Right lobe of liver (tissue), 6 donors: ENCODE measurements around the gene RELB. TPM values are rescaled to one million over a fixed set of nuclear protein-coding genes. Genes with fewer than 3 reads are reported as not detected.

Experiments
- ATAC-seq, 4 donors: fragments of 200-7000 bp; cut with Tn5 transposase; one replicate each; pipeline ENCODE4 v1.9.1; 2020; ENCODE audit warnings: mild to moderate bottlenecking in 4 of 4, moderate library complexity in 4 of 4
- DNase-seq, 3 donors: peaks; one replicate each; pipeline ENCODE4 v3.0.0-alpha.2; 2020
- H3K27ac ChIP-seq, 3 donors: fragments of 200-600 bp; one replicate each; pipeline ENCODE4 v1.8.0; 2022
- H3K27me3 ChIP-seq, 2 donors: fragments of 200-600 bp; one replicate each; pipeline ENCODE4 v1.8.0; 2022
- H3K36me3 ChIP-seq, 4 donors: fragments of 200-600 bp; sonication (generic) in 1 of 4; one replicate each; pipeline versions ENCODE4 v1.5.1 to v1.8.0; 2017 to 2022; ENCODE audit warnings: control low read depth in 1 of 4
- H3K4me1 ChIP-seq, 4 donors: fragments of 200-600 bp; sonication (generic) in 1 of 4; one replicate each; pipeline versions ENCODE4 v1.5.1 to v1.8.0; 2017 to 2022; ENCODE audit warnings: control low read depth in 1 of 4
- H3K4me3 ChIP-seq, 3 donors: fragments of 200-600 bp; one replicate each; pipeline ENCODE4 v1.8.0; 2022
- H3K9me3 ChIP-seq, 4 donors: fragments of 200-600 bp; sonication (generic) in 1 of 4; one replicate each; pipeline versions ENCODE4 v1.5.1 to v1.8.0; 2017 to 2022; ENCODE audit warnings: control low read depth in 1 of 4
- POLR2A ChIP-seq: fragments of 450-650 bp; IDR thresholded peaks from one replicate; pipeline ENCODE4 v1.6.1; 2017; ENCODE audit warnings: antibody characterized with exemption, mild to moderate bottlenecking
- WGBS: methylation state at CpG from one replicate; pipeline ENCODE4 v1.1.6; 2018; ENCODE audit warnings: low coverage, low lambda C conversion rate; ENCODE audit not compliant: insufficient coverage; ENCODE audit errors: missing lambda C conversion rate; 5-methylcytosine and 5-hydroxymethylcytosine counted together
- intact Hi-C, 2 donors: fragments of 100-400 bp; cut with DNase I; formaldehyde crosslinking; loops; one replicate each; pipeline versions ENCODE4 v1.11.2 to v1.14.1; 2022
- total RNA-seq, 6 experiments: library from RNA; depleted of rRNA in 2 of 6; stranded (reverse); fragments of >200 nt in 2 of 6; fragmentation: NEBNext Ultra II Directional in 3 of 6; extraction: Animal tissue kit (Norgen Biotek cat#: 25700) in 3 of 6; gene quantifications; one replicate each; pipeline versions ENCODE4 v1.1.0 to v1.2.4, GENCODE V29; 2016 to 2023
- TF ChIP-seq, protein P1 (sequence below), 4 donors: fragments of 200-600 bp in 3 of 4; fragments of 450-650 bp in 1 of 4; IDR thresholded peaks; one replicate each; pipeline versions ENCODE4 v1.5.1 to v1.8.0; 2016 to 2022; ENCODE audit warnings: antibody characterized with exemption in 4 of 4, mild to moderate bottlenecking in 2 of 4
- donor health status: DM: no; HTN: yes; CAD: no.
- donor health status: DM: no; HTN: no; CAD: no.
- donor health status: DM: no; HTN: no; CAD: no.
- donor health status: DM: no; HTN: yes; CAD: no.
- donor health status: DM: no; HTN: yes; CAD: no.

The RELB gene
- total RNA-seq, 6 experiments from 2014 or later = 1.2 to 21.4 (median 7.2) TPM

GRCh38 chr19:45003485-45003884 is 2.2 kb downstream of the RELB start:
- no peaks in the 10 kb centered on the region for H3K4me1 ChIP-seq
- TF ChIP-seq, protein P1, sequence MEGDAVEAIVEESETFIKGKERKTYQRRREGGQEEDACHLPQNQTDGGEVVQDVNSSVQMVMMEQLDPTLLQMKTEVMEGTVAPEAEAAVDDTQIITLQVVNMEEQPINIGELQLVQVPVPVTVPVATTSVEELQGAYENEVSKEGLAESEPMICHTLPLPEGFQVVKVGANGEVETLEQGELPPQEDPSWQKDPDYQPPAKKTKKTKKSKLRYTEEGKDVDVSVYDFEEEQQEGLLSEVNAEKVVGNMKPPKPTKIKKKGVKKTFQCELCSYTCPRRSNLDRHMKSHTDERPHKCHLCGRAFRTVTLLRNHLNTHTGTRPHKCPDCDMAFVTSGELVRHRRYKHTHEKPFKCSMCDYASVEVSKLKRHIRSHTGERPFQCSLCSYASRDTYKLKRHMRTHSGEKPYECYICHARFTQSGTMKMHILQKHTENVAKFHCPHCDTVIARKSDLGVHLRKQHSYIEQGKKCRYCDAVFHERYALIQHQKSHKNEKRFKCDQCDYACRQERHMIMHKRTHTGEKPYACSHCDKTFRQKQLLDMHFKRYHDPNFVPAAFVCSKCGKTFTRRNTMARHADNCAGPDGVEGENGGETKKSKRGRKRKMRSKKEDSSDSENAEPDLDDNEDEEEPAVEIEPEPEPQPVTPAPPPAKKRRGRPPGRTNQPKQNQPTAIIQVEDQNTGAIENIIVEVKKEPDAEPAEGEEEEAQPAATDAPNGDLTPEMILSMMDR (IDR thresholded peaks at IDR 0.05) = no peak
- no peak for TF ChIP-seq POLR2A
- H3K27ac ChIP-seq = no peak overlapping the region
- H3K27me3 ChIP-seq = no peaks in the 10 kb centered on the region
- 92% methylated on average over 2 of the region's 4 CpGs for WGBS
- intact Hi-C loops = no loop called here
- no peaks in the 10 kb centered on the region for H3K36me3 ChIP-seq
- H3K9me3 ChIP-seq = no peaks in the 10 kb centered on the region
- no peak overlapping the region for H3K4me3 ChIP-seq
- no peak for ATAC-seq
- DNase-seq = no peak

DNA sequence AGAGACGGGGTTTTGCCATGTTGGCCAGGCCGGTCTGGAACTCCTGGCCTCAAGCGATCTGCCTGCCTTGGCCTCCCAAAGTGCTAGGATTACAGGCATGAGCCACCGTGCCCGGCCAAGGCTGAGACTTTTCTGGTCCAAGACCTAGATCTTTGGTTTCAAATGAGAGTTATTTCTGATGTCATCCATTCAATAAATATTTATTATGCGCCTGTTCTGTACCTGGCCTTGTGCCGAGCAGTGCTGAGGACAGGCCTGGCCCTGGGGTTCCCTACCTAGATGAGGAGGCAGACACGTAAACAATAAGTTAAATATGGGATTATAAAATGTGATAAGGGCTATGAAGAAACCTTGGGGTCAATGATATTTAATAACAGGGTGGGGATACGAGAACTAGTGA is 4.5 kb downstream of the RELB start:
- WGBS = 88% methylated on average over 6 of the region's 9 CpGs
- no peak for TF ChIP-seq POLR2A
- TF ChIP-seq, protein P1 (IDR thresholded peaks at IDR 0.05) = no peak
- no peaks in the 10 kb centered on the region for H3K4me1 ChIP-seq
- H3K27ac ChIP-seq = no peak overlapping the region
- no peaks in the 10 kb centered on the region for H3K9me3 ChIP-seq
- ATAC-seq = no peak
- no peak for DNase-seq
- no peaks in the 10 kb centered on the region for H3K27me3 ChIP-seq
- intact Hi-C loops = no loop called here
- H3K36me3 ChIP-seq = no peaks in the 10 kb centered on the region
- no peak overlapping the region for H3K4me3 ChIP-seq

- TF ChIP-seq, protein P1 (IDR thresholded peaks at IDR 0.05) = no peak
- TF ChIP-seq POLR2A = no peak
- intact Hi-C loops = no loop called here
- H3K36me3 ChIP-seq = no peaks in the 10 kb centered on the region
- H3K27me3 ChIP-seq = no peaks in the 10 kb centered on the region
- WGBS = no CpG with 5 or more reads among the region's 10 CpGs
- H3K4me1 ChIP-seq = no peaks in the 10 kb centered on the region
- H3K27ac ChIP-seq = no peak overlapping the region
- DNase-seq (no peak), ATAC-seq (no peak)
- no peak overlapping the region for H3K4me3 ChIP-seq
- no peaks in the 10 kb centered on the region for H3K9me3 ChIP-seq
Observed at GRCh38 chr19:45008552-45008951, 7.3 kb downstream of the RELB start.

DNA sequence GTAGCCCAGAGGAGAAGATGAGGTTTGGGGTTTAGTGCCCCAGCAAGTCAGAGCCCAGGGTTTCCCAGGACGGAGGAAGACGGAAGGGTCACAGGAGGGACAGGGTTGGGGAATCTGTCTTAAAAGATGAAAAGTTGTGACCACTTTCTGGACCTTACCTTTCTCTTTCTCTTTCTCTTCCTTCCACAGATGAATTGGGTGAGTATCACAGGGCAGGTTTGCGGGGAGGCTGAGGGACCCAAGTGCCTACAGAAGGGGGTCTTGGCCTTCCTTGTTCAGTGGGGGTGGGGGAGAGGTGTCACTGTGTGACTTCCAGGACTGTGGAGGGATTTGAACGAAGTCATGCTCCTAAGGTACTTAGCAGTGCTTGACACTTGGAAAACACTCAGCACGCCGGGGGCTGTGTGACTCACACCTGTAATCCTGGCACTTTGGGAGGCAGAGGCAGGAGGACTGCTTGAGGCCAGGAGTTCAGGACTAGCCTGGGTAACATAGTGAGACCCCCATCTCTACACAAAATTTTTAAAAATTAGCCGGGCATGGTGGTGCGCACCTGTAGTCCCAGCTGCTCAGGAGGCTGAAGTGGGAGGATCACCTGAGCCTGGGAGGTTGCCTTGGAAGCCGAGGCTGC is 8.5 kb downstream of the RELB start:
- 92% methylated on average over 5 of the region's 9 CpGs for WGBS
- Histone ChIP-seq H3K36me3 (no peaks in the 10 kb centered on the region), H3K27me3 (no peaks in the 10 kb centered on the region), H3K27ac (no peak overlapping the region), H3K4me3 (no peak overlapping the region), H3K4me1 (no peaks in the 10 kb centered on the region), H3K9me3 (no peaks in the 10 kb centered on the region)
- ATAC-seq (no peak), DNase-seq (no peak)
- no peak for TF ChIP-seq POLR2A
- TF ChIP-seq, protein P1 (IDR thresholded peaks at IDR 0.05) = no peak
- intact Hi-C loops = no loop called here

DNA sequence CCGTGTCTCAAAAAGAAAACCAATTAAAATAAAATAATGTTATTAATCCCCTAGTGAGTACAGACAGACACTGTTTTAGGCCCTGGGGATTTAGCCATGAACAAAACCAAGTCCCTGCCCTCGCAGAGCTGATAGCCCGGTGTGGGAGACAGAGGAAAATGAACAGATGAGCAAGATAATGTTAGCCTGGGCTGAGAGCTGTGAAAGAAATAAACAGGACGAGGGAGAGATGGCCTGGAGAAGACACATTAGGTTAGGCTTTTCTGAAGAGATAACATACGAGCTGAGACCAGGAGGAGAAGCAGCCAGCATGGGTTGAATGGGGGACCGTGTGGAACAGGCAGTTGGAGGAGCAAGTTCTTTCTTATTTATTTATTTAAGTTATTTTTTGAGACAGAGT is 9.0 kb downstream of the RELB start:
- Histone ChIP-seq H3K27ac (no peak overlapping the region), H3K4me1 (no peaks in the 10 kb centered on the region), H3K36me3 (no peaks in the 10 kb centered on the region), H3K27me3 (no peaks in the 10 kb centered on the region), H3K9me3 (no peaks in the 10 kb centered on the region), H3K4me3 (no peak overlapping the region)
- DNase-seq (no peak), ATAC-seq (no peak)
- intact Hi-C loops = no loop called here
- WGBS = 66% methylated on average over 6 of the region's 6 CpGs
- TF ChIP-seq, protein P1 (IDR thresholded peaks at IDR 0.05) = no peak
- TF ChIP-seq POLR2A = no peak
